WTC11 (cell line): ENCODE results near the gene ADAT3. TPM values are rescaled to one million over a fixed set of nuclear protein-coding genes. Genes with fewer than 3 reads are reported as not detected.
A peak's percentile ranks its signal among the peaks of the same experiment; 100 is the strongest.

ENCODE experiments used
- ATAC-seq: fragments of 200-7000 bp; cut with Tn5 transposase; 2 replicates; pipeline ENCODE4 v1.10.0; 2021; ENCODE audit warnings: mild to moderate bottlenecking, moderate library complexity
- CTCF ChIA-PET: fragments of 300-600 bp; sonication (Branson Sonifier 250); formaldehyde crosslinking; loops from one replicate; lab custom pipeline; 2021; ENCODE audit warnings: antibody characterized with exemption; lab: Charles Lee
- POLR2A ChIA-PET: fragments of 350-600 bp; sonication (Branson Sonifier 250); formaldehyde crosslinking; loops from one replicate; lab custom pipeline; 2021; ENCODE audit warnings: antibody characterized with exemption; lab: Charles Lee
- DNase-seq: peaks from one replicate; pipeline ENCODE4 v3.0.0; 2021; ENCODE audit warnings: low spot score
- H3K27ac Mint-ChIP-seq: 2 replicates; pipeline ENCODE4 v1.8.0; 2021; ENCODE audit warnings: mixed read lengths
- H3K27me3 Mint-ChIP-seq: 2 replicates; pipeline ENCODE4 v1.8.0; 2021; ENCODE audit warnings: low read depth, mild to moderate bottlenecking, moderate library complexity, mixed read lengths
- H3K36me3 Mint-ChIP-seq: 2 replicates; pipeline ENCODE4 v1.8.0; 2021; ENCODE audit warnings: mixed read lengths
- H3K4me1 Mint-ChIP-seq: 2 replicates; pipeline ENCODE4 v1.8.0; 2022; ENCODE audit warnings: mixed read lengths
- H3K4me3 Mint-ChIP-seq: 2 replicates; pipeline ENCODE4 v1.8.0; 2021; ENCODE audit warnings: mild to moderate bottlenecking, moderate library complexity, mixed read lengths
- H3K9me3 Mint-ChIP-seq: 2 replicates; pipeline ENCODE4 v1.8.0; 2021; ENCODE audit warnings: mixed read lengths
- CBFB ChIP-seq: sonication (generic); formaldehyde crosslinking; IDR thresholded peaks from 2 replicates; pipeline ENCODE4 v1.8.1; 2022; ENCODE audit warnings: mild to moderate bottlenecking, low read depth, missing genetic modification reagents
- CREM ChIP-seq: sonication (generic); formaldehyde crosslinking; IDR thresholded peaks from 2 replicates; pipeline ENCODE4 v1.8.1; 2022; ENCODE audit warnings: mild to moderate bottlenecking, missing genetic modification reagents, moderate library complexity
- EMX1 ChIP-seq: fragments of 250-450 bp; sonication (Bioruptor Pico); IDR thresholded peaks from 2 replicates; pipeline ENCODE4 v1.8.0; 2021; ENCODE audit warnings: mild to moderate bottlenecking
- GABPB1 ChIP-seq: sonication (generic); formaldehyde crosslinking; IDR thresholded peaks from 2 replicates; pipeline ENCODE4 v1.8.1; 2023; ENCODE audit warnings: mild to moderate bottlenecking, missing genetic modification reagents
- GTF2I ChIP-seq: fragments of 250-450 bp; sonication (Bioruptor Pico); conservative IDR thresholded peaks from 2 replicates; pipeline ENCODE4 v1.4.0; 2021; ENCODE audit warnings: mild to moderate bottlenecking
- HMGA2 ChIP-seq: fragments of 250-450 bp; sonication (Bioruptor Pico); IDR thresholded peaks from 2 replicates; pipeline ENCODE4 v1.4.0; 2021; ENCODE audit warnings: mild to moderate bottlenecking, moderate library complexity
- JAZF1 ChIP-seq: fragments of 250-450 bp; sonication (Bioruptor Pico); IDR thresholded peaks from 2 replicates; pipeline ENCODE4 v1.9.0; 2021; ENCODE audit warnings: moderate library complexity, mild to moderate bottlenecking, inconsistent platforms
- NFATC4 ChIP-seq: fragments of 250-450 bp; sonication (Bioruptor Pico); IDR thresholded peaks from 2 replicates; pipeline ENCODE4 v1.9.0; 2021; ENCODE audit warnings: mild to moderate bottlenecking
- NR1H2 ChIP-seq: sonication (generic); formaldehyde crosslinking; IDR thresholded peaks from 2 replicates; pipeline ENCODE4 v1.9.0; 2021; ENCODE audit warnings: mild to moderate bottlenecking, moderate library complexity, missing genetic modification reagents
- NR3C1 ChIP-seq: sonication (generic); formaldehyde crosslinking; conservative IDR thresholded peaks from 2 replicates; pipeline ENCODE4 v1.8.1; 2023; ENCODE audit warnings: low read depth, mild to moderate bottlenecking, missing genetic modification reagents
- OVOL2 ChIP-seq: fragments of 250-450 bp; sonication (Bioruptor Pico); IDR thresholded peaks from 2 replicates; pipeline ENCODE4 v1.9.0; 2021; ENCODE audit warnings: mild to moderate bottlenecking, borderline replicate concordance
- PREB ChIP-seq: sonication (generic); formaldehyde crosslinking; IDR thresholded peaks from 2 replicates; pipeline ENCODE4 v1.8.1; 2022; ENCODE audit warnings: mild to moderate bottlenecking, missing genetic modification reagents, moderate library complexity, borderline replicate concordance
- RELA ChIP-seq: sonication (generic); formaldehyde crosslinking; IDR thresholded peaks from 2 replicates; pipeline ENCODE4 v1.8.1; 2022; ENCODE audit warnings: missing genetic modification reagents, mild to moderate bottlenecking, borderline replicate concordance
- TCF7 ChIP-seq: sonication (generic); formaldehyde crosslinking; IDR thresholded peaks from 2 replicates; pipeline ENCODE4 v1.8.0; 2022; ENCODE audit warnings: mild to moderate bottlenecking, low read depth, missing genetic modification reagents, moderate library complexity
- TP53 ChIP-seq: sonication (generic); formaldehyde crosslinking; IDR thresholded peaks from 2 replicates; pipeline ENCODE4 v1.8.1; 2023; ENCODE audit warnings: mild to moderate bottlenecking, missing genetic modification reagents
- ZNF121 ChIP-seq: sonication (generic); formaldehyde crosslinking; IDR thresholded peaks from 2 replicates; pipeline ENCODE4 v1.8.0; 2023; ENCODE audit warnings: missing genetic modification reagents
- ZNF219 ChIP-seq: sonication (generic); formaldehyde crosslinking; IDR thresholded peaks from 2 replicates; pipeline ENCODE4 v1.8.0; 2023; ENCODE audit warnings: missing genetic modification reagents, mild to moderate bottlenecking, borderline replicate concordance
- ZNF232 ChIP-seq: sonication (generic); formaldehyde crosslinking; IDR thresholded peaks from 2 replicates; pipeline ENCODE4 v1.8.0; 2022; ENCODE audit warnings: mild to moderate bottlenecking, missing genetic modification reagents
- ZNF317 ChIP-seq: sonication (generic); formaldehyde crosslinking; IDR thresholded peaks from 2 replicates; pipeline ENCODE4 v1.8.1; 2023; ENCODE audit warnings: low read depth, mild to moderate bottlenecking, moderate library complexity, missing genetic modification reagents, borderline replicate concordance
- total RNA-seq: library from RNA; stranded (reverse); gene quantifications from 3 replicates; pipeline ENCODE4 v1.2.3, GENCODE V29; 2021
- TF ChIP-seq, protein P1 (sequence below): sonication (generic); formaldehyde crosslinking; IDR thresholded peaks from 2 replicates; pipeline ENCODE4 v1.8.1; 2023; ENCODE audit warnings: mild to moderate bottlenecking, missing genetic modification reagents
- TF ChIP-seq, protein P2 (sequence below): fragments of 250-450 bp; sonication (Bioruptor Pico); IDR thresholded peaks from 2 replicates; pipeline ENCODE4 v1.9.0; 2021; ENCODE audit warnings: mild to moderate bottlenecking
- TF ChIP-seq, protein P3 (sequence below): sonication (generic); formaldehyde crosslinking; IDR thresholded peaks from 2 replicates; pipeline ENCODE4 v1.8.1; 2022; ENCODE audit warnings: low read depth, mild to moderate bottlenecking, moderate library complexity, missing genetic modification reagents, borderline replicate concordance
- TF ChIP-seq, protein P4 (sequence below): sonication (generic); formaldehyde crosslinking; IDR thresholded peaks from 2 replicates; pipeline ENCODE4 v1.8.1; 2023; ENCODE audit warnings: mild to moderate bottlenecking, moderate library complexity, missing genetic modification reagents
- TF ChIP-seq, protein P5 (sequence below): sonication (generic); formaldehyde crosslinking; IDR thresholded peaks from 2 replicates; pipeline ENCODE4 v1.8.0; 2022; ENCODE audit warnings: mild to moderate bottlenecking, missing genetic modification reagents
- TF ChIP-seq, protein P6 (sequence below): sonication (generic); formaldehyde crosslinking; IDR thresholded peaks from 2 replicates; pipeline ENCODE4 v1.8.0; 2023; ENCODE audit warnings: mild to moderate bottlenecking, missing genetic modification reagents

The ADAT3 gene
- total RNA-seq, 1 experiment from 2014 or later, result 20.3 TPM

- Mint-ChIP-seq H3K4me3 (peak overlapping the region; percentile 99), H3K4me1 (peaks cover 16% of the 10 kb centered on the region), H3K27me3 (no peaks in the 10 kb centered on the region), H3K27ac (peak overlapping the region; percentile 86), H3K9me3 (no peaks in the 10 kb centered on the region), H3K36me3 (peaks cover 4% of the 10 kb centered on the region)
- DNase-seq (peak; percentile 88), ATAC-seq (peak; percentile 84)
- ChIA-PET POLR2A (interaction anchor here (0.5 to 1.9 kb wide), 8 partner anchors 9 to 439 kb away, joined by 3 to 15 read pairs (median 4); partner anchors contain the start of genes ABHD17A, ADAT3 and SCAMP4), CTCF (interaction anchor here (0.6 to 3.0 kb wide), 17 partner anchors 9 to 135 kb away, joined by 3 to 48 read pairs (median 5); partner anchors contain the start of genes ABHD17A, ADAT3 and SCAMP4)
- TF ChIP-seq HMGA2 (CRISPR knock-in tag) (no peak), GTF2I (peak; percentile 89), TP53 (CRISPR knock-in tag) (peak; percentile 51), JAZF1 (CRISPR knock-in tag) (no peak), ZNF219 (CRISPR knock-in tag) (no peak), NR1H2 (CRISPR knock-in tag) (no peak), EMX1 (CRISPR knock-in tag) (peak; percentile 79; the same call in 1 of the 2 replicates), NFATC4 (CRISPR knock-in tag) (0 out of 2 replicates have a peak, but pooled peaks have one; percentile 6), CREM (CRISPR knock-in tag) (peak; percentile 88), NR3C1 (no peak), TCF7 (CRISPR knock-in tag) (no peak), PREB (no peak), RELA (0 out of 2 replicates have a peak, but pooled peaks have one; percentile 38), ZNF121 (peak; percentile 33; the same call in 1 of the 2 replicates), OVOL2 (CRISPR knock-in tag) (no peak), ZNF232 (CRISPR knock-in tag) (0 out of 2 replicates have a peak, but pooled peaks have one; percentile 44), ZNF317 (CRISPR knock-in tag) (peak; percentile 45; the same call in 1 of the 2 replicates), CBFB (peak; percentile 97), GABPB1 (CRISPR knock-in tag) (peak; percentile 69; the same call in 1 of the 2 replicates)
- TF ChIP-seq, protein P1, sequence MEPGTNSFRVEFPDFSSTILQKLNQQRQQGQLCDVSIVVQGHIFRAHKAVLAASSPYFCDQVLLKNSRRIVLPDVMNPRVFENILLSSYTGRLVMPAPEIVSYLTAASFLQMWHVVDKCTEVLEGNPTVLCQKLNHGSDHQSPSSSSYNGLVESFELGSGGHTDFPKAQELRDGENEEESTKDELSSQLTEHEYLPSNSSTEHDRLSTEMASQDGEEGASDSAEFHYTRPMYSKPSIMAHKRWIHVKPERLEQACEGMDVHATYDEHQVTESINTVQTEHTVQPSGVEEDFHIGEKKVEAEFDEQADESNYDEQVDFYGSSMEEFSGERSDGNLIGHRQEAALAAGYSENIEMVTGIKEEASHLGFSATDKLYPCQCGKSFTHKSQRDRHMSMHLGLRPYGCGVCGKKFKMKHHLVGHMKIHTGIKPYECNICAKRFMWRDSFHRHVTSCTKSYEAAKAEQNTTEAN (CRISPR knock-in tag), result peak; percentile 40; the same call in 1 of the 2 replicates
- TF ChIP-seq, protein P2, sequence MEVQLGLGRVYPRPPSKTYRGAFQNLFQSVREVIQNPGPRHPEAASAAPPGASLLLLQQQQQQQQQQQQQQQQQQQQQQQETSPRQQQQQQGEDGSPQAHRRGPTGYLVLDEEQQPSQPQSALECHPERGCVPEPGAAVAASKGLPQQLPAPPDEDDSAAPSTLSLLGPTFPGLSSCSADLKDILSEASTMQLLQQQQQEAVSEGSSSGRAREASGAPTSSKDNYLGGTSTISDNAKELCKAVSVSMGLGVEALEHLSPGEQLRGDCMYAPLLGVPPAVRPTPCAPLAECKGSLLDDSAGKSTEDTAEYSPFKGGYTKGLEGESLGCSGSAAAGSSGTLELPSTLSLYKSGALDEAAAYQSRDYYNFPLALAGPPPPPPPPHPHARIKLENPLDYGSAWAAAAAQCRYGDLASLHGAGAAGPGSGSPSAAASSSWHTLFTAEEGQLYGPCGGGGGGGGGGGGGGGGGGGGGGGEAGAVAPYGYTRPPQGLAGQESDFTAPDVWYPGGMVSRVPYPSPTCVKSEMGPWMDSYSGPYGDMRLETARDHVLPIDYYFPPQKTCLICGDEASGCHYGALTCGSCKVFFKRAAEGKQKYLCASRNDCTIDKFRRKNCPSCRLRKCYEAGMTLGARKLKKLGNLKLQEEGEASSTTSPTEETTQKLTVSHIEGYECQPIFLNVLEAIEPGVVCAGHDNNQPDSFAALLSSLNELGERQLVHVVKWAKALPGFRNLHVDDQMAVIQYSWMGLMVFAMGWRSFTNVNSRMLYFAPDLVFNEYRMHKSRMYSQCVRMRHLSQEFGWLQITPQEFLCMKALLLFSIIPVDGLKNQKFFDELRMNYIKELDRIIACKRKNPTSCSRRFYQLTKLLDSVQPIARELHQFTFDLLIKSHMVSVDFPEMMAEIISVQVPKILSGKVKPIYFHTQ (CRISPR knock-in tag), result no peak
- TF ChIP-seq, protein P3, sequence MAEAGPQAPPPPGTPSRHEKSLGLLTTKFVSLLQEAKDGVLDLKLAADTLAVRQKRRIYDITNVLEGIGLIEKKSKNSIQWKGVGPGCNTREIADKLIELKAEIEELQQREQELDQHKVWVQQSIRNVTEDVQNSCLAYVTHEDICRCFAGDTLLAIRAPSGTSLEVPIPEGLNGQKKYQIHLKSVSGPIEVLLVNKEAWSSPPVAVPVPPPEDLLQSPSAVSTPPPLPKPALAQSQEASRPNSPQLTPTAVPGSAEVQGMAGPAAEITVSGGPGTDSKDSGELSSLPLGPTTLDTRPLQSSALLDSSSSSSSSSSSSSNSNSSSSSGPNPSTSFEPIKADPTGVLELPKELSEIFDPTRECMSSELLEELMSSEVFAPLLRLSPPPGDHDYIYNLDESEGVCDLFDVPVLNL (CRISPR knock-in tag), result no peak
- TF ChIP-seq, protein P4, sequence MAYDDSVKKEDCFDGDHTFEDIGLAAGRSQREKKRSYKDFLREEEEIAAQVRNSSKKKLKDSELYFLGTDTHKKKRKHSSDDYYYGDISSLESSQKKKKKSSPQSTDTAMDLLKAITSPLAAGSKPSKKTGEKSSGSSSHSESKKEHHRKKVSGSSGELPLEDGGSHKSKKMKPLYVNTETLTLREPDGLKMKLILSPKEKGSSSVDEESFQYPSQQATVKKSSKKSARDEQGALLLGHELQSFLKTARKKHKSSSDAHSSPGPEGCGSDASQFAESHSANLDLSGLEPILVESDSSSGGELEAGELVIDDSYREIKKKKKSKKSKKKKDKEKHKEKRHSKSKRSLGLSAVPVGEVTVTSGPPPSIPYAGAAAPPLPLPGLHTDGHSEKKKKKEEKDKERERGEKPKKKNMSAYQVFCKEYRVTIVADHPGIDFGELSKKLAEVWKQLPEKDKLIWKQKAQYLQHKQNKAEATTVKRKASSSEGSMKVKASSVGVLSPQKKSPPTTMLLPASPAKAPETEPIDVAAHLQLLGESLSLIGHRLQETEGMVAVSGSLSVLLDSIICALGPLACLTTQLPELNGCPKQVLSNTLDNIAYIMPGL (CRISPR knock-in tag), result peak; percentile 86; the same call in 1 of the 2 replicates
- TF ChIP-seq, protein P5, sequence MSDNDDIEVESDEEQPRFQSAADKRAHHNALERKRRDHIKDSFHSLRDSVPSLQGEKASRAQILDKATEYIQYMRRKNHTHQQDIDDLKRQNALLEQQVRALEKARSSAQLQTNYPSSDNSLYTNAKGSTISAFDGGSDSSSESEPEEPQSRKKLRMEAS, result peak; percentile 96
- TF ChIP-seq, protein P6, sequence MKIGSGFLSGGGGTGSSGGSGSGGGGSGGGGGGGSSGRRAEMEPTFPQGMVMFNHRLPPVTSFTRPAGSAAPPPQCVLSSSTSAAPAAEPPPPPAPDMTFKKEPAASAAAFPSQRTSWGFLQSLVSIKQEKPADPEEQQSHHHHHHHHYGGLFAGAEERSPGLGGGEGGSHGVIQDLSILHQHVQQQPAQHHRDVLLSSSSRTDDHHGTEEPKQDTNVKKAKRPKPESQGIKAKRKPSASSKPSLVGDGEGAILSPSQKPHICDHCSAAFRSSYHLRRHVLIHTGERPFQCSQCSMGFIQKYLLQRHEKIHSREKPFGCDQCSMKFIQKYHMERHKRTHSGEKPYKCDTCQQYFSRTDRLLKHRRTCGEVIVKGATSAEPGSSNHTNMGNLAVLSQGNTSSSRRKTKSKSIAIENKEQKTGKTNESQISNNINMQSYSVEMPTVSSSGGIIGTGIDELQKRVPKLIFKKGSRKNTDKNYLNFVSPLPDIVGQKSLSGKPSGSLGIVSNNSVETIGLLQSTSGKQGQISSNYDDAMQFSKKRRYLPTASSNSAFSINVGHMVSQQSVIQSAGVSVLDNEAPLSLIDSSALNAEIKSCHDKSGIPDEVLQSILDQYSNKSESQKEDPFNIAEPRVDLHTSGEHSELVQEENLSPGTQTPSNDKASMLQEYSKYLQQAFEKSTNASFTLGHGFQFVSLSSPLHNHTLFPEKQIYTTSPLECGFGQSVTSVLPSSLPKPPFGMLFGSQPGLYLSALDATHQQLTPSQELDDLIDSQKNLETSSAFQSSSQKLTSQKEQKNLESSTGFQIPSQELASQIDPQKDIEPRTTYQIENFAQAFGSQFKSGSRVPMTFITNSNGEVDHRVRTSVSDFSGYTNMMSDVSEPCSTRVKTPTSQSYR (CRISPR knock-in tag), result peak; percentile 86
These were observed 29.3 kb upstream of the ADAT3 start for GRCh38 chr19:1875646-1876495.
